Upper lobe of left lung (tissue), 4 donors: ENCODE measurements around the gene CTCFL.

ENCODE experiments used
- POLR2A ChIP-seq, 4 donors: fragments of 450-650 bp; IDR thresholded peaks; one replicate each; pipeline ENCODE4 v1.5.1; 2016 to 2017; ENCODE audit warnings: antibody characterized with exemption in 4 of 4, mild to moderate bottlenecking in 2 of 4
- TF ChIP-seq, protein P1 (sequence below), 6 experiments: fragments of 450-650 bp in 4 of 6; fragments of 200-600 bp in 2 of 6; sonication (generic) in 2 of 6; IDR thresholded peaks; one replicate each; pipeline ENCODE4 v1.5.1; 2016 to 2019; ENCODE audit warnings: antibody characterized with exemption in 6 of 6

GRCh38 chr20:57476641-57477461, 48.1 kb downstream of the CTCFL start:
- TF ChIP-seq POLR2A (IDR thresholded peaks at IDR 0.05): no peak
- TF ChIP-seq, protein P1, sequence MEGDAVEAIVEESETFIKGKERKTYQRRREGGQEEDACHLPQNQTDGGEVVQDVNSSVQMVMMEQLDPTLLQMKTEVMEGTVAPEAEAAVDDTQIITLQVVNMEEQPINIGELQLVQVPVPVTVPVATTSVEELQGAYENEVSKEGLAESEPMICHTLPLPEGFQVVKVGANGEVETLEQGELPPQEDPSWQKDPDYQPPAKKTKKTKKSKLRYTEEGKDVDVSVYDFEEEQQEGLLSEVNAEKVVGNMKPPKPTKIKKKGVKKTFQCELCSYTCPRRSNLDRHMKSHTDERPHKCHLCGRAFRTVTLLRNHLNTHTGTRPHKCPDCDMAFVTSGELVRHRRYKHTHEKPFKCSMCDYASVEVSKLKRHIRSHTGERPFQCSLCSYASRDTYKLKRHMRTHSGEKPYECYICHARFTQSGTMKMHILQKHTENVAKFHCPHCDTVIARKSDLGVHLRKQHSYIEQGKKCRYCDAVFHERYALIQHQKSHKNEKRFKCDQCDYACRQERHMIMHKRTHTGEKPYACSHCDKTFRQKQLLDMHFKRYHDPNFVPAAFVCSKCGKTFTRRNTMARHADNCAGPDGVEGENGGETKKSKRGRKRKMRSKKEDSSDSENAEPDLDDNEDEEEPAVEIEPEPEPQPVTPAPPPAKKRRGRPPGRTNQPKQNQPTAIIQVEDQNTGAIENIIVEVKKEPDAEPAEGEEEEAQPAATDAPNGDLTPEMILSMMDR (IDR thresholded peaks at IDR 0.05): no peak
